RWPE1 (cell line): ENCODE measurements around the gene PCDHGB4.
"Not testable (repeated sequence)": the region's sequence is repeated elsewhere in the genome, so short reads cannot be mapped to it uniquely, and the experiment has no call there.

Experiments used
- CTCF ChIA-PET: fragments of 350-600 bp; sonication (Branson Sonifier 250); formaldehyde crosslinking; extraction: SDS; loops from one replicate; lab custom pipeline; 2021; lab: Yijun Ruan, JAX
- POLR2A ChIA-PET: fragments of 400-600 bp; formaldehyde crosslinking; extraction: SDS; loops from one replicate; lab custom pipeline; 2020; ENCODE audit warnings: antibody characterized with exemption; ENCODE audit not compliant: low non-redundant PET; lab: Yijun Ruan, JAX
- DNase-seq: peaks from one replicate; pipeline ENCODE4 v3.0.0; 2012; ENCODE audit warnings: low spot score
- H3K27ac ChIP-seq: fragments of 450-650 bp; 2 replicates; pipeline ENCODE4 v1.5.1; 2017
- CTCF ChIP-seq: fragments of 450-650 bp; conservative IDR thresholded peaks from 2 replicates; pipeline ENCODE4 v1.5.1; 2017; ENCODE audit warnings: low read depth, mild to moderate bottlenecking

The PCDHGB4 gene

GRCh38 chr5:141431286-141431685 lies 43.8 kb downstream of the PCDHGB4 start:
- ChIA-PET CTCF (interaction anchor here (0.5 to 1.5 kb wide), 3 partner anchors 42 to 133 kb away, joined by 4 to 7 read pairs (median 4); no protein-coding TSS in a partner anchor), POLR2A (no interaction called here)
- H3K27ac ChIP-seq, result no peak overlapping the region
- DNase-seq, result no peak
- TF ChIP-seq CTCF, result no peak

DNA sequence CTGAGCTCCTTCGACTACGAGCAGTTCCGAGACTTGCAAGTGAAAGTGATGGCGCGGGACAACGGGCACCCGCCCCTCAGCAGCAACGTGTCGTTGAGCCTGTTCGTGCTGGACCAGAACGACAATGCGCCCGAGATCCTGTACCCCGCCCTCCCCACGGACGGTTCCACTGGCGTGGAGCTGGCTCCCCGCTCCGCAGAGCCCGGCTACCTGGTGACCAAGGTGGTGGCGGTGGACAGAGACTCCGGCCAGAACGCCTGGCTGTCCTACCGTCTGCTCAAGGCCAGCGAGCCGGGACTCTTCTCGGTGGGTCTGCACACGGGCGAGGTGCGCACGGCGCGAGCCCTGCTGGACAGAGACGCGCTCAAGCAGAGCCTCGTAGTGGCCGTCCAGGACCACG lies 44.8 kb downstream of the PCDHGB4 start:
- POLR2A ChIA-PET, H3K27ac ChIP-seq, DNase-seq: not testable (repeated sequence)
- CTCF ChIA-PET, result interaction anchor here (0.6 kb wide), 1 partner anchor 125 kb away, joined by 3 read pairs; no protein-coding TSS in a partner anchor

DNA sequence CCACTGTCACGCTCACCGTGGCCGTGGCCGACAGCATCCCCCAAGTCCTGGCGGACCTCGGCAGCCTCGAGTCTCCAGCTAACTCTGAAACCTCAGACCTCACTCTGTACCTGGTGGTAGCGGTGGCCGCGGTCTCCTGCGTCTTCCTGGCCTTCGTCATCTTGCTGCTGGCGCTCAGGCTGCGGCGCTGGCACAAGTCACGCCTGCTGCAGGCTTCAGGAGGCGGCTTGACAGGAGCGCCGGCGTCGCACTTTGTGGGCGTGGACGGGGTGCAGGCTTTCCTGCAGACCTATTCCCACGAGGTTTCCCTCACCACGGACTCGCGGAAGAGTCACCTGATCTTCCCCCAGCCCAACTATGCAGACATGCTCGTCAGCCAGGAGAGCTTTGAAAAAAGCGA lies 45.2 kb downstream of the PCDHGB4 start:
- POLR2A ChIA-PET, H3K27ac ChIP-seq, DNase-seq: not testable (repeated sequence)
- CTCF ChIA-PET, result interaction anchor here (0.6 kb wide), 2 partner anchors 11 to 125 kb away, joined by 3 read pairs; no protein-coding TSS in a partner anchor

GRCh38 chr5:141434006-141434405 lies 46.5 kb downstream of the PCDHGB4 start:
- ChIA-PET POLR2A (no interaction called here), CTCF (no interaction called here)
- H3K27ac ChIP-seq, result no peak overlapping the region
- no peak for DNase-seq
- TF ChIP-seq CTCF, result no peak

DNA sequence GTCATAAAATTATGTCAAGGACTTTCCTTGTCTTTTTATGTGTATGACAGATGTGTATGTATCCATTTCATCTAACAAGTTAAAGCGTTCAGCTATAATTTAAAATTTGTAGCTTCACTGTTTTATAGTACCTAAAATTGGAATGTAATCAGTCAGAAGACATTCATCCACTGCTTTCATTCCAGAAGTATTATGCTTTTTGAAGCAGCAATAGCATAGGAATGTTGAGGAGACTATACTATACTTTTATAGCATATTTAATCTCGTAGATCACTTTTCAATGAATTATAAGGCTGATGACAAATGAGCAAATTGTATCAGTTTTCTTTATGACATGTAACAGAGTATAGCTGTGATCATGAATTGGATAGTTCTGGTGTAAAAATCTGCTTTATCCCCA lies 49.7 kb downstream of the PCDHGB4 start:
- no peak for DNase-seq
- CTCF ChIA-PET, result no interaction called here
- POLR2A ChIA-PET, result no interaction called here
- TF ChIP-seq CTCF, result no peak
- no peak overlapping the region for H3K27ac ChIP-seq

GRCh38 chr5:141439411-141440141 lies 52.1 kb downstream of the PCDHGB4 start:
- ChIA-PET CTCF (interaction anchor here (0.6 kb wide), 1 partner anchor 341 kb away, joined by 3 read pairs; no protein-coding TSS in a partner anchor), POLR2A (no interaction called here)
- no peak for TF ChIP-seq CTCF
- DNase-seq, result no peak
- no peak overlapping the region for H3K27ac ChIP-seq
